Cardiac fibroblast (primary cell): ENCODE data around the gene ARHGEF26.

Experiments used
- DNase-seq, 2 donors: peaks; one replicate each; pipeline versions ENCODE4 v3.0.0 to v3.0.0-alpha.2; 2010; ENCODE audit warnings: low read depth in 2 of 2
- H3K4me3 ChIP-seq, 2 donors: replicated peaks in 1 of 2; 1 replicate in 1 of 2; 2 replicates in 1 of 2; pipeline ENCODE4 v1.5.1; 2011; ENCODE audit warnings: low read depth in 2 of 2, low read length in 2 of 2, mild to moderate bottlenecking in 2 of 2, moderate library complexity in 1 of 2
- CTCF ChIP-seq: IDR thresholded peaks from one replicate; pipeline ENCODE4 v1.5.1; 2011; ENCODE audit warnings: low read depth, mild to moderate bottlenecking, low read length, inconsistent platforms

The ARHGEF26 gene

GRCh38 chr3:154251610-154252009 lies 130.4 kb downstream of the ARHGEF26 start:
- H3K4me3 ChIP-seq: no peak overlapping the region
- DNase-seq: no peak
- no peak for TF ChIP-seq CTCF

GRCh38 chr3:154252759-154253638 lies 131.8 kb downstream of the ARHGEF26 start:
- peak; percentile 93 to 94 for DNase-seq
- TF ChIP-seq CTCF: peak; percentile 95
- no peak overlapping the region for H3K4me3 ChIP-seq

- TF ChIP-seq CTCF: no peak
- no peak overlapping the region for H3K4me3 ChIP-seq
- no peak for DNase-seq
Observed at GRCh38 chr3:154254527-154254926, 133.3 kb downstream of the ARHGEF26 start.

- H3K4me3 ChIP-seq: no peak overlapping the region
- DNase-seq: no peak
- no peak for TF ChIP-seq CTCF
Observed at GRCh38 chr3:154273381-154273780, 152.2 kb downstream of the ARHGEF26 start.

- no peak overlapping the region for H3K4me3 ChIP-seq
- no peak for TF ChIP-seq CTCF
- DNase-seq: no peak
Observed at GRCh38 chr3:154274348-154274747, 153.2 kb downstream of the ARHGEF26 start.

- peak in 1 of 2 donors; percentile 38 for DNase-seq
- no peak for TF ChIP-seq CTCF
- H3K4me3 ChIP-seq: no peak overlapping the region
Observed at GRCh38 chr3:154275292-154275691, 154.1 kb downstream of the ARHGEF26 start.

GRCh38 chr3:154275965-154276364 lies 154.8 kb downstream of the ARHGEF26 start:
- TF ChIP-seq CTCF: no peak
- peak in 1 of 2 donors; percentile 3 for DNase-seq
- no peak overlapping the region for H3K4me3 ChIP-seq
